HEK293 (cell line): ENCODE data around the gene ARMH3.
A peak's percentile ranks its signal among the peaks of the same experiment; 100 is the strongest.

Source experiments
- BCL11A ChIP-seq: fragments of 450-650 bp; formaldehyde crosslinking; IDR thresholded peaks from 2 replicates; pipeline ENCODE4 v1.5.1; 2016; ENCODE audit warnings: low read depth, missing biosample characterization, missing genetic modification characterization
- GLI4 ChIP-seq: fragments of 450-650 bp; formaldehyde crosslinking; IDR thresholded peaks from 2 replicates; pipeline ENCODE4 v1.5.1; 2016; ENCODE audit warnings: missing biosample characterization, missing genetic modification characterization
- GLIS2 ChIP-seq: fragments of 450-650 bp; formaldehyde crosslinking; IDR thresholded peaks from 2 replicates; pipeline ENCODE4 v1.5.1; 2016; ENCODE audit warnings: missing biosample characterization, missing genetic modification characterization
- HOXD13 ChIP-seq: sonication (generic); formaldehyde crosslinking; IDR thresholded peaks from 2 replicates; pipeline ENCODE4 v1.8.0; 2022; ENCODE audit warnings: missing genetic modification reagents, borderline replicate concordance
- KLF10 ChIP-seq: fragments of 450-650 bp; IDR thresholded peaks from 2 replicates; pipeline ENCODE4 v1.5.1; 2018; ENCODE audit warnings: missing biosample characterization, mild to moderate bottlenecking, missing genetic modification characterization
- REPIN1 ChIP-seq: fragments of 450-650 bp; formaldehyde crosslinking; IDR thresholded peaks from 2 replicates; pipeline ENCODE4 v1.5.1; 2017; ENCODE audit warnings: missing biosample characterization, missing genetic modification characterization, low read depth
- YY1 ChIP-seq: fragments of 450-650 bp; formaldehyde crosslinking; IDR thresholded peaks from 2 replicates; pipeline ENCODE4 v1.5.1; 2018; ENCODE audit warnings: missing biosample characterization, missing genetic modification characterization
- ZBTB20 ChIP-seq: fragments of 450-650 bp; formaldehyde crosslinking; IDR thresholded peaks from 2 replicates; pipeline ENCODE4 v1.5.1; 2016; ENCODE audit warnings: missing biosample characterization, missing genetic modification characterization
- ZBTB7A ChIP-seq: fragments of 450-650 bp; formaldehyde crosslinking; IDR thresholded peaks from 2 replicates; pipeline ENCODE4 v1.5.1; 2016; ENCODE audit warnings: low read depth, missing biosample characterization, missing genetic modification characterization
- ZEB2 ChIP-seq: fragments of 450-650 bp; formaldehyde crosslinking; IDR thresholded peaks from 2 replicates; pipeline ENCODE4 v1.5.1; 2016; ENCODE audit warnings: missing biosample characterization, missing genetic modification characterization
- ZFP41 ChIP-seq: fragments of 450-650 bp; formaldehyde crosslinking; IDR thresholded peaks from 2 replicates; pipeline ENCODE4 v1.5.1; 2016; ENCODE audit warnings: missing biosample characterization, missing genetic modification characterization, borderline replicate concordance
- ZFP69B ChIP-seq: fragments of 450-650 bp; formaldehyde crosslinking; IDR thresholded peaks from 2 replicates; pipeline ENCODE4 v1.5.1; 2016; ENCODE audit warnings: missing biosample characterization, missing genetic modification characterization
- ZNF112 ChIP-seq: fragments of 450-650 bp; formaldehyde crosslinking; IDR thresholded peaks from 2 replicates; pipeline ENCODE4 v1.5.0; 2017; ENCODE audit warnings: missing biosample characterization, missing genetic modification characterization
- ZNF169 ChIP-seq: fragments of 450-650 bp; formaldehyde crosslinking; IDR thresholded peaks from 2 replicates; pipeline ENCODE4 v1.5.1; 2016; ENCODE audit warnings: missing biosample characterization, missing genetic modification characterization
- ZNF175 ChIP-seq: fragments of 450-650 bp; formaldehyde crosslinking; IDR thresholded peaks from 2 replicates; pipeline ENCODE4 v1.5.1; 2016; ENCODE audit warnings: missing biosample characterization, missing genetic modification characterization
- ZNF2 ChIP-seq: fragments of 450-650 bp; formaldehyde crosslinking; IDR thresholded peaks from 2 replicates; pipeline ENCODE4 v1.5.1; 2016; ENCODE audit warnings: missing biosample characterization, missing genetic modification characterization
- ZNF23 ChIP-seq: fragments of 450-650 bp; formaldehyde crosslinking; IDR thresholded peaks from 2 replicates; pipeline ENCODE4 v1.5.1; 2016; ENCODE audit warnings: missing biosample characterization, missing genetic modification characterization, borderline replicate concordance
- ZNF292 ChIP-seq: fragments of 450-650 bp; formaldehyde crosslinking; IDR thresholded peaks from 2 replicates; pipeline ENCODE4 v1.5.1; 2016; ENCODE audit warnings: low read depth, missing biosample characterization, missing genetic modification characterization, borderline replicate concordance
- ZNF37A ChIP-seq: fragments of 450-650 bp; IDR thresholded peaks from 2 replicates; pipeline ENCODE4 v1.5.1; 2018; ENCODE audit warnings: missing biosample characterization, missing genetic modification characterization
- ZNF391 ChIP-seq: fragments of 450-650 bp; formaldehyde crosslinking; IDR thresholded peaks from 2 replicates; pipeline ENCODE4 v1.5.1; 2016; ENCODE audit warnings: low read depth, missing biosample characterization, missing genetic modification characterization, borderline replicate concordance
- ZNF48 ChIP-seq: fragments of 450-650 bp; formaldehyde crosslinking; IDR thresholded peaks from 2 replicates; pipeline ENCODE4 v1.5.1; 2016; ENCODE audit warnings: missing biosample characterization, missing genetic modification characterization
- ZNF510 ChIP-seq: fragments of 450-650 bp; formaldehyde crosslinking; IDR thresholded peaks from 2 replicates; pipeline ENCODE4 v1.5.1; 2018; ENCODE audit warnings: mild to moderate bottlenecking, missing genetic modification characterization, missing biosample characterization; ENCODE audit not compliant: insufficient replicate concordance
- ZNF596 ChIP-seq: fragments of 450-650 bp; IDR thresholded peaks from 2 replicates; pipeline ENCODE4 v1.5.0; 2018; ENCODE audit warnings: missing biosample characterization, mild to moderate bottlenecking, missing genetic modification characterization, moderate library complexity
- ZNF654 ChIP-seq: fragments of 450-650 bp; formaldehyde crosslinking; IDR thresholded peaks from 2 replicates; pipeline ENCODE4 v1.5.1; 2016; ENCODE audit warnings: low read depth, missing biosample characterization, missing genetic modification characterization
- ZNF658 ChIP-seq: fragments of 450-650 bp; formaldehyde crosslinking; IDR thresholded peaks from 2 replicates; pipeline ENCODE4; 2016; ENCODE audit warnings: missing biosample characterization, missing genetic modification characterization
- TF ChIP-seq, protein P1 (sequence below): fragments of 450-650 bp; formaldehyde crosslinking; IDR thresholded peaks from 2 replicates; pipeline ENCODE4 v1.5.1; 2016; ENCODE audit warnings: missing biosample characterization, missing genetic modification characterization
- TF ChIP-seq, protein P2 (sequence below): fragments of 450-650 bp; formaldehyde crosslinking; IDR thresholded peaks from 2 replicates; pipeline ENCODE4 v1.5.1; 2016; ENCODE audit warnings: missing biosample characterization, missing genetic modification characterization, low read depth
- TF ChIP-seq, protein P3 (sequence below): fragments of 450-650 bp; IDR thresholded peaks from 2 replicates; pipeline ENCODE4 v1.5.1; 2018; ENCODE audit warnings: missing biosample characterization, mild to moderate bottlenecking, missing genetic modification characterization
- TF ChIP-seq, protein P4 (sequence below): fragments of 450-650 bp; formaldehyde crosslinking; IDR thresholded peaks from 2 replicates; pipeline ENCODE4 v1.5.1; 2016; ENCODE audit warnings: missing biosample characterization, missing genetic modification characterization
- TF ChIP-seq, protein P5 (sequence below): fragments of 450-650 bp; IDR thresholded peaks from 2 replicates; pipeline ENCODE4 v1.5.1; 2018; ENCODE audit warnings: missing biosample characterization, missing genetic modification characterization
- TF ChIP-seq, protein P6 (sequence below): fragments of 450-650 bp; formaldehyde crosslinking; IDR thresholded peaks from 2 replicates; pipeline ENCODE4 v1.5.1; 2016; ENCODE audit warnings: missing biosample characterization, missing genetic modification characterization

The ARMH3 gene

DNA sequence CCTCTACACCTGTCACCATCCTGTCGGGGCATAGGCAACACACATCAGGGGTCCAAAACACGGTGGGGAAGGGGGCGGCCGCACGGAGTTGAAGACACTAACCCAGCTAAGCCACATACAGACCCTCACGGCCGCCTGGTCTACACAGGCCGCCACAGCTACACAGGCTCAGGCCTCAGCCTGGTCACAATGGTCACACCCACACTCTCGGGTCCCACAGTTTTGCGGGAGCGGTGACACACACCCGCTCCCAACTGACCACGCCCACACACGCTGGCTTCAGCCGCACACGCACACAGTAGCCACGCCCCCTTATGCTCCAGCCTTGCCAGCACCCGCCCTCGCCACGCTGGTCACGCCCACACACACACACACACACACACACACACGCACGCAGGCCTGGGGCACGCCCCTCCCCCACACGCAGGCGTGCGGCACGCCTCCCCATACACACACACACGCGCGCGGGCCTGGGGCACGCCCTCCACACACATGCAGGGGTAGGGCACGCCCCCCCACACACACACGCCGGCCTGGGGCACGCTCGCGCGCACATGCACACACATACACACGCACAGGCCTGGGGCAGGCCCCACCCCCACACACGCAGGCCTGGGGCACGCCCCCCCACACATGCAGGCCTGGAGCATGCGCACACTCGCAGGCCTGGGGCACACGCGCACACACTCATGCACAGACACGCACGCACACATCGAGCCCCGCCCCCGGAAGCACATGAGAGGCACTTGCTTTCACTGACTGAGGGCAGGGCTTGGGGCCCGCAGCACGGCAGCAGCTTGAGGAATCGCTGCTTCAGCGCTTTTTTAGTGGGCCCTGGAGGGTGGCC lies 225.4 kb downstream of the ARMH3 start (continued):
- no peak for TF ChIP-seq BCL11A (tag by site-specific recombination)
- TF ChIP-seq ZNF510, result no peak
- TF ChIP-seq ZFP69B (tag by site-specific recombination), result peak; percentile 87
- peak; percentile 95; the same call in 1 of the 2 replicates for TF ChIP-seq ZNF391
- TF ChIP-seq ZNF37A (tag by site-specific recombination), result no peak
- TF ChIP-seq ZEB2, result peak; percentile 91
- TF ChIP-seq ZNF658 (tag by site-specific recombination), result peak; percentile 99
- peak; percentile 97 for TF ChIP-seq KLF10 (tag by site-specific recombination)
- TF ChIP-seq ZNF654 (tag by site-specific recombination), result no peak
- TF ChIP-seq, protein P1, sequence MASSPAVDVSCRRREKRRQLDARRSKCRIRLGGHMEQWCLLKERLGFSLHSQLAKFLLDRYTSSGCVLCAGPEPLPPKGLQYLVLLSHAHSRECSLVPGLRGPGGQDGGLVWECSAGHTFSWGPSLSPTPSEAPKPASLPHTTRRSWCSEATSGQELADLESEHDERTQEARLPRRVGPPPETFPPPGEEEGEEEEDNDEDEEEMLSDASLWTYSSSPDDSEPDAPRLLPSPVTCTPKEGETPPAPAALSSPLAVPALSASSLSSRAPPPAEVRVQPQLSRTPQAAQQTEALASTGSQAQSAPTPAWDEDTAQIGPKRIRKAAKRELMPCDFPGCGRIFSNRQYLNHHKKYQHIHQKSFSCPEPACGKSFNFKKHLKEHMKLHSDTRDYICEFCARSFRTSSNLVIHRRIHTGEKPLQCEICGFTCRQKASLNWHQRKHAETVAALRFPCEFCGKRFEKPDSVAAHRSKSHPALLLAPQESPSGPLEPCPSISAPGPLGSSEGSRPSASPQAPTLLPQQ (tag by site-specific recombination), result peak; percentile 96
- no peak for TF ChIP-seq ZNF48 (tag by site-specific recombination)
- no peak for TF ChIP-seq YY1 (tag by site-specific recombination)
- peak; percentile 98 for TF ChIP-seq ZNF169 (tag by site-specific recombination)
- peak; percentile 98 for TF ChIP-seq GLI4 (tag by site-specific recombination)
- TF ChIP-seq GLIS2 (tag by site-specific recombination), result peak; percentile 100
- TF ChIP-seq ZFP41 (tag by site-specific recombination), result no peak; the same call in 1 of the 2 replicates
- no peak for TF ChIP-seq HOXD13 (CRISPR knock-in tag)
- TF ChIP-seq ZNF2 (tag by site-specific recombination), result peak; percentile 99
- no peak for TF ChIP-seq ZNF596 (tag by site-specific recombination)
- peak; percentile 98 for TF ChIP-seq ZBTB7A
- TF ChIP-seq, protein P2, sequence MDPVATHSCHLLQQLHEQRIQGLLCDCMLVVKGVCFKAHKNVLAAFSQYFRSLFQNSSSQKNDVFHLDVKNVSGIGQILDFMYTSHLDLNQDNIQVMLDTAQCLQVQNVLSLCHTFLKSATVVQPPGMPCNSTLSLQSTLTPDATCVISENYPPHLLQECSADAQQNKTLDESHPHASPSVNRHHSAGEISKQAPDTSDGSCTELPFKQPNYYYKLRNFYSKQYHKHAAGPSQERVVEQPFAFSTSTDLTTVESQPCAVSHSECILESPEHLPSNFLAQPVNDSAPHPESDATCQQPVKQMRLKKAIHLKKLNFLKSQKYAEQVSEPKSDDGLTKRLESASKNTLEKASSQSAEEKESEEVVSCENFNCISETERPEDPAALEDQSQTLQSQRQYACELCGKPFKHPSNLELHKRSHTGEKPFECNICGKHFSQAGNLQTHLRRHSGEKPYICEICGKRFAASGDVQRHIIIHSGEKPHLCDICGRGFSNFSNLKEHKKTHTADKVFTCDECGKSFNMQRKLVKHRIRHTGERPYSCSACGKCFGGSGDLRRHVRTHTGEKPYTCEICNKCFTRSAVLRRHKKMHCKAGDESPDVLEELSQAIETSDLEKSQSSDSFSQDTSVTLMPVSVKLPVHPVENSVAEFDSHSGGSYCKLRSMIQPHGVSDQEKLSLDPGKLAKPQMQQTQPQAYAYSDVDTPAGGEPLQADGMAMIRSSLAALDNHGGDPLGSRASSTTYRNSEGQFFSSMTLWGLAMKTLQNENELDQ (tag by site-specific recombination), result no peak
- TF ChIP-seq REPIN1 (tag by site-specific recombination), result peak; percentile 28; the same call in 1 of the 2 replicates
- TF ChIP-seq ZBTB20, result peak; percentile 78; the same call in 1 of the 2 replicates
- TF ChIP-seq, protein P3, sequence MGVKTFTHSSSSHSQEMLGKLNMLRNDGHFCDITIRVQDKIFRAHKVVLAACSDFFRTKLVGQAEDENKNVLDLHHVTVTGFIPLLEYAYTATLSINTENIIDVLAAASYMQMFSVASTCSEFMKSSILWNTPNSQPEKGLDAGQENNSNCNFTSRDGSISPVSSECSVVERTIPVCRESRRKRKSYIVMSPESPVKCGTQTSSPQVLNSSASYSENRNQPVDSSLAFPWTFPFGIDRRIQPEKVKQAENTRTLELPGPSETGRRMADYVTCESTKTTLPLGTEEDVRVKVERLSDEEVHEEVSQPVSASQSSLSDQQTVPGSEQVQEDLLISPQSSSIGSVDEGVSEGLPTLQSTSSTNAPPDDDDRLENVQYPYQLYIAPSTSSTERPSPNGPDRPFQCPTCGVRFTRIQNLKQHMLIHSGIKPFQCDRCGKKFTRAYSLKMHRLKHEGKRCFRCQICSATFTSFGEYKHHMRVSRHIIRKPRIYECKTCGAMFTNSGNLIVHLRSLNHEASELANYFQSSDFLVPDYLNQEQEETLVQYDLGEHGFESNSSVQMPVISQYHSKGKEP (tag by site-specific recombination), result no peak
- no peak for TF ChIP-seq ZNF112 (tag by site-specific recombination)
- TF ChIP-seq, protein P4, sequence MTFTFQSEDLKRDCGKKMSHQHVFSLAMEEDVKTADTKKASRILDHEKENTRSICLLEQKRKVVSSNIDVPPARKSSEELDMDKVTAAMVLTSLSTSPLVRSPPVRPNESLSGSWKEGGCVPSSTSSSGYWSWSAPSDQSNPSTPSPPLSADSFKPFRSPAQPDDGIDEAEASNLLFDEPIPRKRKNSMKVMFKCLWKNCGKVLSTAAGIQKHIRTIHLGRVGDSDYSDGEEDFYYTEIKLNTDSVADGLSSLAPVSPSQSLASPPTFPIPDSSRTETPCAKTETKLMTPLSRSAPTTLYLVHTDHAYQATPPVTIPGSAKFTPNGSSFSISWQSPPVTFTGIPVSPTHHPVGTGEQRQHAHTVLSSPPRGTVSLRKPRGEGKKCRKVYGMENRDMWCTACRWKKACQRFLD (tag by site-specific recombination), result no peak
- TF ChIP-seq, protein P5, sequence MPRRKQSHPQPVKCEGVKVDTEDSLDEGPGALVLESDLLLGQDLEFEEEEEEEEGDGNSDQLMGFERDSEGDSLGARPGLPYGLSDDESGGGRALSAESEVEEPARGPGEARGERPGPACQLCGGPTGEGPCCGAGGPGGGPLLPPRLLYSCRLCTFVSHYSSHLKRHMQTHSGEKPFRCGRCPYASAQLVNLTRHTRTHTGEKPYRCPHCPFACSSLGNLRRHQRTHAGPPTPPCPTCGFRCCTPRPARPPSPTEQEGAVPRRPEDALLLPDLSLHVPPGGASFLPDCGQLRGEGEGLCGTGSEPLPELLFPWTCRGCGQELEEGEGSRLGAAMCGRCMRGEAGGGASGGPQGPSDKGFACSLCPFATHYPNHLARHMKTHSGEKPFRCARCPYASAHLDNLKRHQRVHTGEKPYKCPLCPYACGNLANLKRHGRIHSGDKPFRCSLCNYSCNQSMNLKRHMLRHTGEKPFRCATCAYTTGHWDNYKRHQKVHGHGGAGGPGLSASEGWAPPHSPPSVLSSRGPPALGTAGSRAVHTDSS (tag by site-specific recombination), result no peak
- TF ChIP-seq, protein P6, sequence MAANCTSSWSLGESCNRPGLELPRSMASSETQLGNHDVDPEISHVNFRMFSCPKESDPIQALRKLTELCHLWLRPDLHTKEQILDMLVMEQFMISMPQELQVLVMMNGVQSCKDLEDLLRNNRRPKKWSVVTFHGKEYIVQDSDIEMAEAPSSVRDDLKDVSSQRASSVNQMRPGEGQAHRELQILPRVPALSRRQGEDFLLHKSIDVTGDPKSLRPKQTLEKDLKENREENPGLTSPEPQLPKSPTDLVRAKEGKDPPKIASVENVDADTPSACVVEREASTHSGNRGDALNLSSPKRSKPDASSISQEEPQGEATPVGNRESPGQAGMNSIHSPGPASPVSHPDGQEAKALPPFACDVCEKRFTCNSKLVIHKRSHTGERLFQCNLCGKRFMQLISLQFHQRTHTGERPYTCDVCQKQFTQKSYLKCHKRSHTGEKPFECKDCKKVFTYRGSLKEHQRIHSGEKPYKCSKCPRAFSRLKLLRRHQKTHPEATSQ (tag by site-specific recombination), result peak; percentile 94; the same call in 1 of the 2 replicates
- no peak for TF ChIP-seq ZNF23 (tag by site-specific recombination)
- TF ChIP-seq ZNF175 (tag by site-specific recombination), result no peak
- TF ChIP-seq ZNF292 (tag by site-specific recombination), result no peak
